H1 (cell line): ENCODE results near the gene SMIM13.

Experiments used
- SP2 ChIP-seq: IDR thresholded peaks from 2 replicates; pipeline ENCODE4 v1.6.1; 2012; ENCODE audit warnings: mild to moderate bottlenecking, low read length, inconsistent platforms
- TCF12 ChIP-seq: IDR thresholded peaks from 2 replicates; pipeline ENCODE4 v1.6.1; 2011; ENCODE audit warnings: low read depth, mild to moderate bottlenecking, low read length
- TF ChIP-seq, protein P1 (sequence below), 3 experiments: IDR thresholded peaks; 1 replicate in 2 of 3; 2 replicates in 1 of 3; pipeline versions ENCODE4 v1.5.1 to v1.6.1; 2011; ENCODE audit warnings: low read length in 3 of 3, mild to moderate bottlenecking in 3 of 3, inconsistent platforms in 2 of 3, low read depth in 1 of 3, moderate library complexity in 1 of 3; ENCODE audit not compliant: insufficient read depth in 1 of 3; ENCODE audit errors: control extremely low read depth in 1 of 3

DNA sequence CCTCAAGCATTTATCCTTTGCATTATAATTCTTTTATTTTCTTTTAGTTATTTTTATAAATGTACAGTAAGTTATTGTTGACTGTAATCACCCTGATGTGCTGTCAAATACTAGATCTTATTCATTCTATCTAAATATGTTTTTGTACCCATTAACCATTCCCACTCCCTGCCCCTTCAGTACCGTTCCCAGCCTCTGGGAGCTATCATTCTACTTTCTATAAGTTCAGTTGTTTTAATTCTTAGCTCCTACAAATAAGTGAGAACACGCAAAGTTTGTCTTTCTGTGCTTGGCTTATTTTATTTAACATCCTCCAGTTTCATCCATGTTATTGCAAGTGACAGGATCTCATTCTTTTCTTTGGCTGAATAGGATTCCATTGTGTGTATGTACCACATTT, 30.3 kb downstream of the SMIM13 start:
- TF ChIP-seq, protein P1, sequence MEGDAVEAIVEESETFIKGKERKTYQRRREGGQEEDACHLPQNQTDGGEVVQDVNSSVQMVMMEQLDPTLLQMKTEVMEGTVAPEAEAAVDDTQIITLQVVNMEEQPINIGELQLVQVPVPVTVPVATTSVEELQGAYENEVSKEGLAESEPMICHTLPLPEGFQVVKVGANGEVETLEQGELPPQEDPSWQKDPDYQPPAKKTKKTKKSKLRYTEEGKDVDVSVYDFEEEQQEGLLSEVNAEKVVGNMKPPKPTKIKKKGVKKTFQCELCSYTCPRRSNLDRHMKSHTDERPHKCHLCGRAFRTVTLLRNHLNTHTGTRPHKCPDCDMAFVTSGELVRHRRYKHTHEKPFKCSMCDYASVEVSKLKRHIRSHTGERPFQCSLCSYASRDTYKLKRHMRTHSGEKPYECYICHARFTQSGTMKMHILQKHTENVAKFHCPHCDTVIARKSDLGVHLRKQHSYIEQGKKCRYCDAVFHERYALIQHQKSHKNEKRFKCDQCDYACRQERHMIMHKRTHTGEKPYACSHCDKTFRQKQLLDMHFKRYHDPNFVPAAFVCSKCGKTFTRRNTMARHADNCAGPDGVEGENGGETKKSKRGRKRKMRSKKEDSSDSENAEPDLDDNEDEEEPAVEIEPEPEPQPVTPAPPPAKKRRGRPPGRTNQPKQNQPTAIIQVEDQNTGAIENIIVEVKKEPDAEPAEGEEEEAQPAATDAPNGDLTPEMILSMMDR (IDR thresholded peaks at IDR 0.05; ENCODE audit: control extremely low read depth in 1 of 3, insufficient read depth in 1 of 3, low read depth in 1 of 3, low read length in 3 of 3), result peak in 1 of 3 experiments; percentile 7; a peak in 1 of 4 replicates
- no peak for TF ChIP-seq TCF12
- no peak for TF ChIP-seq SP2
